Right ventricle myocardium inferior (tissue), 1 donor: ENCODE data around the gene MYL7. TPM values are rescaled to one million over a fixed set of nuclear protein-coding genes. Genes with fewer than 3 reads are reported as not detected.

ENCODE experiments used
- ATAC-seq: fragments of 200-7000 bp; cut with Tn5 transposase; one replicate; pipeline ENCODE4 v1.9.1; 2020; ENCODE audit warnings: mild to moderate bottlenecking, moderate library complexity
- DNase-seq: peaks from one replicate; pipeline ENCODE4 v3.0.0; 2021; ENCODE audit errors: missing footprints
- intact Hi-C: fragments of 100-400 bp; cut with DNase I; formaldehyde crosslinking; loops from one replicate; pipeline ENCODE4 v1.11.0; 2022
- total RNA-seq: library from RNA; stranded (reverse); fragmentation: NEBNext Ultra II Directional; extraction: Animal tissue kit (Norgen Biotek cat#: 25700); gene quantifications from one replicate; pipeline ENCODE4 v1.2.1, GENCODE V29; 2021
- donor health status: DM: no; HTN: yes; CAD: no; lungs with severe emphysema.

Gene MYL7
- total RNA-seq, 1 donor from 2014 or later = 3,838 TPM

DNA sequence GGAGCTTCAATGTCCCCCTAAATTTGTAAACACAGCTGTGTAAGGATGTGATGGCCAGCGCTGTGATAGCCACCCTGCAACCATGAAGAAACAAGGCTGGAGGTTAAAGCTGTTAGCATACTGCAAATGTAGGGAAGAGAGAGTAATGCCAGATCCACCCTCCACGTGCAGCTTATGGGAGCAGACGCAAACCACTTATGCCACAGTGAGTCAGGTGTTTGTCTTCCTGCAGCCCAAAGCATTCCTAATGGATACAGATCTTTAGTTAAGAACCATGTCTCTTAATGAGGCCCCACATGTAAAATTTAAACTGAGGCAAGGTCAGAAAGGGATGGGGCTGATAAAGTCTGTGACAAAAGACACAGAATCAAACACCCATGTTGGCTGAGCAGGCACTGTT is 13.6 kb upstream of the MYL7 start:
- intact Hi-C loops = no loop called here
- no peak for DNase-seq
- ATAC-seq = no peak

DNA sequence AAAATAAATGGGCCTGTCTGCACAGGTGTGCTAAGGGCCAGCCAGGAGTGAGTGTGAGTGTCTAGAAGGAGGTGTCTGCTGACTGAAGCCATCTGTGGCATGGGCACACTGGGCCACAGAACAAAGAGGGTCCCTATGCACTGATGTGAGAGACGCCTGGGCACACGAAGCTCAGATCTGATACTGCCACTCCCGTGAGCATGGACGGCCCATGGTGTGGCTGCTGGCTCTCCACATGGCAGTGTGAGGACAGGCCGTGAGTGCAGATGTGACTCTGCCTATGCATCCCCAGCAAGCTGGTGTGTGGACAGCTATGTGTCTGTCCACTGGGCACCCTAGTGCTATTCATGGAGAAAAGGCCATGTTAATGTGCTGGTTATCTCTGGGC is 12.8 kb upstream of the MYL7 start:
- intact Hi-C loops = no loop called here
- DNase-seq = no peak

GRCh38 chr7:44152971-44153947 is 12.1 kb upstream of the MYL7 start:
- intact Hi-C loops = no loop called here
- DNase-seq (no peak), ATAC-seq (no peak)

More for the DNA sequence above, 12.8 kb upstream of the MYL7 start:
- ATAC-seq = no peak

- ATAC-seq (no peak), DNase-seq (no peak)
- intact Hi-C loops = no loop called here
These were observed 10.8 kb upstream of the MYL7 start for GRCh38 chr7:44151956-44152355.

- ATAC-seq (no peak), DNase-seq (no peak)
- intact Hi-C loops = no loop called here
These were observed 10.1 kb upstream of the MYL7 start for GRCh38 chr7:44150966-44151941.

DNA sequence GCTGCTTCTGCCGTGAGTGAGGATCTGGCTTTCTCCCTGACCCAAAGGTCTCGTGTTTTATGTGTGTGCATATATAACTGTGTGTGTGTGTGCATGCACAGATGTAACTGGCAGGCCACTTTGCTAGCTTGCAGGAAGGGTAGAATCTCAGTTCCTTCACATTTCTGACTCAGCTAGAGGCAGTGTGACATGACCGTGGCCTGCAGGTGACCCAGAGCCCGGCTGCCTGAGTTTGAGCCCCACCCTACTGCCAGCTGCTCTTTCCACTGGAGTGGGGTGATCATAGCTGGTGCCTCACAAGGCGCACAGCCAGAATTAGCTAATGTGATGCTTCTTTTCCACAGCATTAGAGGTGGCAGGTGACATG is 9.3 kb upstream of the MYL7 start:
- ATAC-seq (no peak), DNase-seq (no peak)
- intact Hi-C loops = no loop called here

GRCh38 chr7:44149571-44150465 is 8.7 kb upstream of the MYL7 start:
- ATAC-seq (no peak), DNase-seq (no peak)
- intact Hi-C loops = no loop called here

DNA sequence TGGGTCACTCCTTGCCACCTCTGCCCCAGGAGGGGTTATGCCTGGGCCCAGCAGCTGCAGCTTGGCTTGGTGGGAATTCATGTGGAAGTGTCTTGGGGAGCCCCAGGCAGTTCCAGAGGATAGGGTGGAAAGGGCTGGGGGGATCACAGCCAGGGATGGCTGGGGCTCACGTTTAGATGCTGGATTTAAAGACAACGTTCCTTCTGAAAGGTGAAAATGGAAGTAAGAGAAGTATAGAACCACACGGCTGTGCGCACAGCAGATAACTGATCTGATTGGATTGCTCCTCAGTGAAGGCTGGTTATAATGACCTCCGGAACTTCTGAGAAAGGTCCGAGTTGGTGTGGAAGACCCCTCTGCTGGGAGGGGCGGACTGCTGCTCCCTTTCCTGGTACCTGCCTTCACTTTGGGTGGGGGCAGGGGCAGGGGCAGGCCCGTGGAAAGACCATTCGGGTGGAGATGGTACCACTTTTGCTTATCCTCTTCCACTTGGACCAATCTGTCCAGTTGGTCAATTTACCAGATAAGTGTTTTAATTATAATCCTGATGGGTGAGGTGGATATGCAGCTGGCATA is 7.9 kb upstream of the MYL7 start:
- no peak for ATAC-seq
- no peak for DNase-seq
- intact Hi-C loops = no loop called here

DNA sequence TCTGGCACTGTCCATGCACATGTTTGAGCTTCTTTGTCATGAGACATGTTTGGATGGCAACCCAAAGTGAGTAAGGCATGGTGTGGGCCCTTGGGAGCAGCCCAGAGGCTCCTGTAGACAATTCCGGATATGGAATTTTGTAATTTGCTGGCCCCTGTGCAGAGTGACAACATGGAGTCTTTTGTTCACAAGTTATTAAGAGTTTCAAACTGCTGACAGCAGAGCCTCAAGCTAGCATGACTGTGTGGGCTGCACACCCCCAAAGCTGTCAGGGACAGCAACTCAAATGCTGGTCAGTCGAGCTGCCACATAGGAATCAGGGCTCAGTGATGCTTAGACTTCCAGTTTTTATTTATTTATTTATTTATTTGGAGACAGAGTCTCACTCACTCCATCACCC is 7.0 kb upstream of the MYL7 start:
- DNase-seq (no peak), ATAC-seq (no peak)
- intact Hi-C loops = no loop called here

- no peak for DNase-seq
- no peak for ATAC-seq
- intact Hi-C loops = no loop called here
These were observed 6.2 kb upstream of the MYL7 start for GRCh38 chr7:44147026-44147991.

GRCh38 chr7:44145969-44146911 is 5.1 kb upstream of the MYL7 start:
- peak; percentile 93 for ATAC-seq
- DNase-seq = peak; percentile 90
- intact Hi-C loops = no loop called here

DNA sequence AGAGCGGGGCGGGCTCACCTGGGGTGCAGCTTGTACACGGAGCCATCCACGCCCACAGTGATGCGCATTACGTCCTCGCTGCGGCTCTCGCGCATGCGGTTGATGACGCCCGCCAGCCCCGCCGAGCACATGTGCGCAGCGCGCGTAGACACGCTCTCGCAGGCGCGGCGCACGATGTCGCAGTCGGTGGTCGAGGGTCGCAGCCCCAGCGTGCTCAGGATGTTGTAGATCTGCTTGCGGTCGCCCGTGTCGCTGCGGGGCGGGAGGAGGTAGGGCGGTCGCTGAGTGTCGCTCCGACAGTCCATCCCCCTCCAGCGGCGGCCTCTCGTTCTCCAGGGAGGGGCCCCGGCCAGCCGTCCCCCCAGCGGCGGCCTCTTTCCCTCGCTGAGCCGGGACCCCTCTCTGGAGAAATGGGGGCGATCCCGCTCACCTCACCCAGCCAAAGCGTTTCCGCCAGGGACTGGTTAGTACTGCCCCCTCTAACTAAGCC is 4.4 kb upstream of the MYL7 start:
- intact Hi-C loops = no loop called here
- ATAC-seq (peak; percentile 14), DNase-seq (no peak)

GRCh38 chr7:44144968-44145478 is 3.9 kb upstream of the MYL7 start:
- no peak for ATAC-seq
- no peak for DNase-seq

DNA sequence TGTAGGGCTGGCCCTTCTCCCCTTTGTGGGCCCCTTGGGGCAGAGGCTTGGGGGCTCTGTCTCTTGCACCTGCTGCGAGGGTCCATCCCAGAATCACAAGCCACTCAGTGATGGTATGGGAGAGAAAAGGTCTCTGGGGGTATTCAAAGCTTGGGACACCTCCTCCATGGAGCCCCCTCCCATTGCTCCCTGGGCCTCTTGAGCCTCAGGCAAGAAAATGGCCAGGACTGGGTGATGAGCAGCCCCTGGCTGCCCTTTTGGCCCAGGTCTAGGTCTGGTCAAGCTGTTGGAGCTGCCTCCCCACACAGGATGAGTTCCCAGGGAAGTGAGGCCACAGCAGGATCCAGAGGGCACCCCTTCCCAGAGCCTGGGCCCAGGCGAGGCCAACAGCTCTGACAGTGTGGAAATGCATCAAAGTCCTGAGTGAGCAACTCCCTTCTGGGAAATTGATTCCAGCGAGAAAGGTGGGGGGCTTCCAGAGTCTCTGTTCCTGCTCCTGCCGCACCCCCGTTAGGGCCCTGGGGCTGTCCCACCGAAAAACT is 3.4 kb upstream of the MYL7 start:
- intact Hi-C loops = no loop called here
- no peak for ATAC-seq
- DNase-seq = no peak

More at GRCh38 chr7:44144968-44145478, 3.9 kb upstream of the MYL7 start:
- intact Hi-C loops = no loop called here

DNA sequence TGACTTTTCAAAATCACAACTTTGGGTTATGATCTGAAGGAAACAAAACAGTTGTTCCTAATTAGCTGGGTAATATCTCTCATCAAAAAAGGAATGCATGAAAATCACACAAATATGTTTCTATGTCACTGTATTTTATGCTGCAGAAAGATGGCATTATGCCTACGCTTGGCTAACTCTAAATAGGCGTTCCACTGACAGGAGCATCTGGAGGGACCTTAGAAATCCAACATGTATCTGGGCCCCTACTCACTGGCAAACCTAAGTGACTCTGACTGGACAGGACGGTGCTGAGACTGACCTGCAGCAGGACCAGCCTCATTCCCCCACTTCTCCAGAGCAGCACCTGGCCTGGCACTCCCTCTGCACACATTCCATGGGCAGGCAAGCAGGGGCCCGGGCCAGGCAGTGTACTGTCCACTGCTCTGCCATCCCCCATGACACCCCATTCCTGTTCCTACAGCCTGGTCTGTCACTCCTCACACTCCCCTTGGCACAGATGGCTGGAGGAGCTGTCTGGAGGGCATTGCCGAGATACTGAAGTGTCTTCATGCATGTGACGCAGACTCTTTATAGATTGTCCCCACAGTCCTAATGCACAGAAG is 2.6 kb upstream of the MYL7 start:
- no peak for DNase-seq
- intact Hi-C loops = no loop called here
- ATAC-seq = no peak
